HepG2 (cell line): ENCODE data around the gene RAB24.

Experiments used
- MXD4 ChIP-seq: IDR thresholded peaks from 2 replicates; pipeline ENCODE4 v1.6.1; 2016; ENCODE audit warnings: mild to moderate bottlenecking, missing biosample characterization, missing genetic modification reagents
- POLR2AphosphoS5 ChIP-seq: IDR thresholded peaks from 2 replicates; pipeline ENCODE4 v1.6.1; 2012; ENCODE audit warnings: low read depth, low read length
- RFX5 ChIP-seq: IDR thresholded peaks from 2 replicates; pipeline ENCODE4 v1.6.1; 2011; ENCODE audit warnings: low read depth, low read length, improper control_type of control experiment
- SP1 ChIP-seq, 2 experiments: fragments of 450-650 bp in 1 of 2; sonication (generic) in 1 of 2; formaldehyde crosslinking in 1 of 2; IDR thresholded peaks; 2 replicates each; pipeline versions ENCODE4 v1.4.0 to v1.6.1; 2016 to 2020; ENCODE audit warnings: missing genetic modification reagents in 1 of 2
- TAF1 ChIP-seq: sonication (generic); formaldehyde crosslinking; IDR thresholded peaks from 2 replicates; pipeline ENCODE4 v1.4.0; 2020; ENCODE audit warnings: missing genetic modification reagents

- no peak for TF ChIP-seq RFX5
- no peak for TF ChIP-seq POLR2AphosphoS5
- TF ChIP-seq TAF1 (CRISPR knock-in tag) = no peak
- TF ChIP-seq SP1 (IDR thresholded peaks at IDR 0.05) = no peak
- no peak for TF ChIP-seq SP1 (CRISPR knock-in tag; IDR thresholded peaks at IDR 0.05)
- no peak for TF ChIP-seq MXD4 (CRISPR knock-in tag)
These were observed 1.9 kb downstream of the RAB24 start for GRCh38 chr5:177301503-177302165.
